HCT116 (cell line): ENCODE measurements around the gene DNAH9. TPM values are rescaled to one million over a fixed set of nuclear protein-coding genes. Genes with fewer than 3 reads are reported as not detected.
"Not testable (repeated sequence)": the region's sequence is repeated elsewhere in the genome, so short reads cannot be mapped to it uniquely, and the experiment has no call there.

Source experiments
- ATAC-seq: fragments of 200-7000 bp; cut with Tn5 transposase; 2 replicates; pipeline ENCODE4 v1.9.1; 2020; ENCODE audit warnings: mild to moderate bottlenecking, moderate library complexity
- BruUV-seq: library from RNA; stranded (reverse); fragments of 400-500 nt; replicated peaks from 2 replicates; lab custom pipeline; 2021; lab: Mats Ljungman, UMichigan
- CTCF ChIA-PET: fragments of 300-600 bp; sonication (Branson Sonifier 250); formaldehyde crosslinking; loops from one replicate; lab custom pipeline; 2021; ENCODE audit warnings: antibody characterized with exemption; lab: Charles Lee
- POLR2A ChIA-PET: fragments of 300-600, 350-600 bp; sonication (Branson Sonifier 250); formaldehyde crosslinking; loops from one replicate; lab custom pipeline; 2021; ENCODE audit warnings: antibody characterized with exemption; lab: Charles Lee
- RAD21 ChIA-PET, 2 experiments: fragments of 300-600 bp; sonication (Branson Sonifier 250); formaldehyde crosslinking; loops; one replicate each; lab custom pipeline; 2023; ENCODE audit warnings: low total read pairs in 2 of 2; ENCODE audit not compliant: uncharacterized antibody in 2 of 2, unreplicated experiment in 2 of 2, low non-redundant PET in 1 of 2; lab: Charles Lee
- DNase-seq: peaks from one replicate; pipeline ENCODE4 v3.0.0-alpha.2; 2010; ENCODE audit warnings: low read depth, low spot score
- H2AFZ ChIP-seq: fragments of 200-600 bp; shearing (Covaris generic), sonication (generic); 2 replicates; pipeline ENCODE4 v1.6.1; 2017; ENCODE audit warnings: low read depth, mixed run types, mixed read lengths, antibody characterized with exemption, low read length; ENCODE audit not compliant: poor library complexity, severe bottlenecking
- H3K27ac ChIP-seq: 2 replicates; pipeline ENCODE4 v1.5.1; 2012; ENCODE audit warnings: low read depth, low read length
- H3K27me3 ChIP-seq: fragments of 200-600 bp; sonication (generic); 2 replicates; pipeline ENCODE4 v1.6.1; 2016; ENCODE audit warnings: mixed run types, low read length, mixed read lengths; ENCODE audit not compliant: insufficient read depth
- H3K36me3 ChIP-seq, 2 experiments: fragments of 200-500 bp in 1 of 2; fragments of 200-600 bp in 1 of 2; sonication (Bioruptor generic) in 1 of 2; sonication (generic) in 1 of 2; 2 replicates each; pipeline versions ENCODE4 v1.5.1 to v1.6.1; 2014 to 2016; ENCODE audit warnings: low read length in 2 of 2, inconsistent platforms in 1 of 2, mixed read lengths in 1 of 2, mixed run types in 1 of 2; ENCODE audit not compliant: insufficient read depth in 2 of 2, control insufficient read depth in 1 of 2
- H3K4me1 ChIP-seq, 2 experiments: fragments of 200-600 bp in 1 of 2; sonication (generic) in 1 of 2; 2 replicates each; pipeline versions ENCODE4 v1.5.1 to v1.6.1; 2012 to 2017; ENCODE audit warnings: low read length in 2 of 2, inconsistent platforms in 1 of 2, mild to moderate bottlenecking in 1 of 2, mixed read lengths in 1 of 2, mixed run types in 1 of 2, moderate library complexity in 1 of 2; ENCODE audit not compliant: insufficient read depth in 2 of 2, control insufficient read depth in 1 of 2
- H3K4me2 ChIP-seq: fragments of 200-600 bp; sonication (generic); 2 replicates; pipeline ENCODE4 v1.6.1; 2017; ENCODE audit warnings: mixed run types, low read length, mixed read lengths
- H3K4me3 ChIP-seq, 2 experiments: fragments of 200-600 bp in 1 of 2; sonication (generic) in 1 of 2; replicated peaks in 1 of 2; 2 replicates each; pipeline ENCODE4 v1.5.1; 2011 to 2016; ENCODE audit warnings: low read length in 2 of 2, control low read depth in 1 of 2, low read depth in 1 of 2, mild to moderate bottlenecking in 1 of 2, mixed read lengths in 1 of 2, mixed run types in 1 of 2
- H3K79me2 ChIP-seq: fragments of 200-600 bp; sonication (generic); 2 replicates; pipeline ENCODE4 v1.6.1; 2017; ENCODE audit warnings: mild to moderate bottlenecking, mixed run types, low read length, moderate library complexity, mixed read lengths; ENCODE audit not compliant: insufficient read depth
- H3K9ac ChIP-seq: fragments of 200-600 bp; sonication (generic); 2 replicates; pipeline ENCODE4 v1.6.1; 2016; ENCODE audit warnings: low read length, mixed read lengths
- H3K9me2 ChIP-seq: fragments of 200-600 bp; sonication (generic), shearing (Covaris generic); 2 replicates; pipeline ENCODE4 v1.6.1; 2017; ENCODE audit warnings: mixed run types, mild to moderate bottlenecking, moderate library complexity; ENCODE audit not compliant: insufficient read depth
- H3K9me3 ChIP-seq, 2 experiments: fragments of 200-500 bp in 1 of 2; fragments of 200-600 bp in 1 of 2; sonication (Bioruptor generic) in 1 of 2; sonication (generic) in 1 of 2; 2 replicates each; pipeline ENCODE4 v1.6.1; 2014 to 2017; ENCODE audit warnings: low read length in 2 of 2, mixed read lengths in 2 of 2, inconsistent platforms in 1 of 2, low read depth in 1 of 2, mild to moderate bottlenecking in 1 of 2, mixed run types in 1 of 2, moderate library complexity in 1 of 2; ENCODE audit not compliant: control insufficient read depth in 1 of 2, insufficient read depth in 1 of 2
- H4K20me1 ChIP-seq: fragments of 200-600 bp; sonication (generic), shearing (Covaris generic); 2 replicates; pipeline ENCODE4 v1.6.1; 2017; ENCODE audit warnings: mixed run types, mild to moderate bottlenecking, moderate library complexity; ENCODE audit not compliant: insufficient read depth
- CEBPB ChIP-seq: IDR thresholded peaks from 2 replicates; pipeline ENCODE4 v1.6.1; 2012; ENCODE audit warnings: low read depth
- ELF1 ChIP-seq: IDR thresholded peaks from 2 replicates; pipeline ENCODE4 v1.6.1; 2012; ENCODE audit warnings: low read depth, borderline replicate concordance
- EZH2 ChIP-seq: fragments of 200-600 bp; sonication (generic); IDR thresholded peaks from 2 replicates; pipeline ENCODE4 v1.6.1; 2017; ENCODE audit warnings: antibody characterized with exemption, mixed run types
- EZH2phosphoT487 ChIP-seq: fragments of 200-600 bp; IDR thresholded peaks from 2 replicates; pipeline ENCODE4 v1.6.1; 2018; ENCODE audit warnings: antibody characterized with exemption, borderline replicate concordance
- FOSL1 ChIP-seq: IDR thresholded peaks from 2 replicates; pipeline ENCODE4 v1.6.1; 2012; ENCODE audit warnings: low read depth
- JUND ChIP-seq: IDR thresholded peaks from 2 replicates; pipeline ENCODE4 v1.6.1; 2012
- POLR2A ChIP-seq: IDR thresholded peaks from 2 replicates; pipeline ENCODE4 v1.7.0; 2011; ENCODE audit warnings: borderline replicate concordance; ENCODE audit not compliant: insufficient read depth, insufficient read length; ENCODE audit errors: extremely low read depth
- POLR2AphosphoS5 ChIP-seq: IDR thresholded peaks from 2 replicates; pipeline ENCODE4 v1.6.1; 2011; ENCODE audit warnings: mild to moderate bottlenecking, low read depth, low read length, moderate library complexity
- RAD21 ChIP-seq: IDR thresholded peaks from 2 replicates; pipeline ENCODE4 v1.6.1; 2012; ENCODE audit warnings: low read depth, mild to moderate bottlenecking
- SIN3A ChIP-seq: IDR thresholded peaks from 2 replicates; pipeline ENCODE4 v1.6.1; 2012; ENCODE audit warnings: low read depth
- SRF ChIP-seq: IDR thresholded peaks from 2 replicates; pipeline ENCODE4 v1.6.1; 2012; ENCODE audit warnings: low read depth
- TCF7L2 ChIP-seq: IDR thresholded peaks from 2 replicates; pipeline ENCODE4 v1.7.0; 2011; ENCODE audit warnings: borderline replicate concordance, inconsistent platforms; ENCODE audit not compliant: insufficient read depth, insufficient read length; ENCODE audit errors: extremely low read depth
- ZNF274 ChIP-seq: fragments of 200-500 bp; sonication (Bioruptor generic); IDR thresholded peaks from 2 replicates; pipeline ENCODE4 v1.6.1; 2014; ENCODE audit warnings: mild to moderate bottlenecking, low read depth, low read length, inconsistent platforms
- intact Hi-C: fragments of 100-400 bp; cut with micrococcal nuclease; formaldehyde crosslinking; loops from 2 replicates; pipeline ENCODE4 v1.10.0; 2022
- total RNA-seq: library from RNA; stranded (reverse); gene quantifications from one replicate; pipeline ENCODE4 v1.2.1, GENCODE V29; 2021; ENCODE audit not compliant: unreplicated experiment
- TF ChIP-seq, protein P1 (sequence below), 3 experiments: fragments of 200-600 bp in 1 of 3; sonication (generic) in 1 of 3; IDR thresholded peaks in 2 of 3; conservative IDR thresholded peaks in 1 of 3; 2 replicates each; pipeline ENCODE4 v1.5.1; 2012 to 2017; ENCODE audit warnings: low read depth in 2 of 3, low read length in 2 of 3, antibody characterized with exemption in 1 of 3, borderline replicate concordance in 1 of 3, control low read depth in 1 of 3, mild to moderate bottlenecking in 1 of 3, mixed read lengths in 1 of 3, mixed run types in 1 of 3, moderate library complexity in 1 of 3; ENCODE audit not compliant: insufficient read depth in 1 of 3
- TF ChIP-seq, protein P2 (sequence below): IDR thresholded peaks from 2 replicates; pipeline ENCODE4 v1.6.1; 2012
- TF ChIP-seq, protein P3 (sequence below): IDR thresholded peaks from 2 replicates; pipeline ENCODE4 v1.6.1; 2012

The DNAH9 gene
- total RNA-seq, 1 experiment from 2014 or later: not detected

DNA sequence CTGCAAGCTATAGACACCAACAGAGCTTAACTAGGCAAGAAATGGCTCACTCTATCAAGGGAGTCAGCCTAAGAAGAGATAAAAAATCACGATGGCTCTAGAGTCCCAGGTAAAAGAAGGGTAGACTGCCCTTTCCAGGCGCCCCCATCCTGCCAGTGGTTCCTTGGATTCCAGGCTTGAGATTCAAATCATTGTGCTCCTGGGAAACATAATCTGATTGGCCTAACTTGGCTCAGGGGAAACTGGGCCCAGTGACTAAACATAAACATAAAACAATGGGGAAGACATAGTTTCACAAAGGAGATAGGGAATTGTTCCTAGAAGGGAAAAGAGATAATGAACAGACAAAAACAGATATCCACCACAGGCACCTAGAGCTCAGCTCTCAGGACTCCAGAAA is 342.6 kb downstream of the DNAH9 start:
- TF ChIP-seq, protein P1, sequence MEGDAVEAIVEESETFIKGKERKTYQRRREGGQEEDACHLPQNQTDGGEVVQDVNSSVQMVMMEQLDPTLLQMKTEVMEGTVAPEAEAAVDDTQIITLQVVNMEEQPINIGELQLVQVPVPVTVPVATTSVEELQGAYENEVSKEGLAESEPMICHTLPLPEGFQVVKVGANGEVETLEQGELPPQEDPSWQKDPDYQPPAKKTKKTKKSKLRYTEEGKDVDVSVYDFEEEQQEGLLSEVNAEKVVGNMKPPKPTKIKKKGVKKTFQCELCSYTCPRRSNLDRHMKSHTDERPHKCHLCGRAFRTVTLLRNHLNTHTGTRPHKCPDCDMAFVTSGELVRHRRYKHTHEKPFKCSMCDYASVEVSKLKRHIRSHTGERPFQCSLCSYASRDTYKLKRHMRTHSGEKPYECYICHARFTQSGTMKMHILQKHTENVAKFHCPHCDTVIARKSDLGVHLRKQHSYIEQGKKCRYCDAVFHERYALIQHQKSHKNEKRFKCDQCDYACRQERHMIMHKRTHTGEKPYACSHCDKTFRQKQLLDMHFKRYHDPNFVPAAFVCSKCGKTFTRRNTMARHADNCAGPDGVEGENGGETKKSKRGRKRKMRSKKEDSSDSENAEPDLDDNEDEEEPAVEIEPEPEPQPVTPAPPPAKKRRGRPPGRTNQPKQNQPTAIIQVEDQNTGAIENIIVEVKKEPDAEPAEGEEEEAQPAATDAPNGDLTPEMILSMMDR (IDR thresholded peaks at IDR 0.05 in 2 of 3, conservative IDR thresholded peaks at IDR 0.05 in 1 of 3; ENCODE audit: borderline replicate concordance in 1 of 3, insufficient read depth in 1 of 3, low read depth in 2 of 3, low read length in 2 of 3): no peak
- TF ChIP-seq FOSL1 (no peak), TCF7L2 (no peak), POLR2A (no peak), EZH2 (no peak), JUND (no peak), CEBPB (no peak), EZH2phosphoT487 (no peak), ELF1 (no peak), SRF (no peak), RAD21 (no peak), ZNF274 (no peak), POLR2AphosphoS5 (no peak), SIN3A (no peak)
- TF ChIP-seq, protein P2, sequence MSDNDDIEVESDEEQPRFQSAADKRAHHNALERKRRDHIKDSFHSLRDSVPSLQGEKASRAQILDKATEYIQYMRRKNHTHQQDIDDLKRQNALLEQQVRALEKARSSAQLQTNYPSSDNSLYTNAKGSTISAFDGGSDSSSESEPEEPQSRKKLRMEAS: no peak
- TF ChIP-seq, protein P3, sequence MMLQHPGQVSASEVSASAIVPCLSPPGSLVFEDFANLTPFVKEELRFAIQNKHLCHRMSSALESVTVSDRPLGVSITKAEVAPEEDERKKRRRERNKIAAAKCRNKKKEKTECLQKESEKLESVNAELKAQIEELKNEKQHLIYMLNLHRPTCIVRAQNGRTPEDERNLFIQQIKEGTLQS: no peak
- Histone ChIP-seq H3K9me3 (no peaks in the 10 kb centered on the region), H3K4me2 (no peak overlapping the region), H3K79me2 (no peaks in the 10 kb centered on the region), H3K27me3 (no peaks in the 10 kb centered on the region; the same call in 1 of the 2 replicates), H4K20me1 (no peaks in the 10 kb centered on the region), H3K27ac (no peak overlapping the region), H3K4me1 (peaks cover 12 to 14% of the 10 kb centered on the region in 2 experiments), H2AFZ (no peak overlapping the region), H3K9ac (no peak overlapping the region), H3K4me3 (no peak overlapping the region), H3K36me3 (no peaks in the 10 kb centered on the region), H3K9me2 (no peaks in the 10 kb centered on the region)
- CTCF ChIA-PET: no interaction called here
- no peak for ATAC-seq
- intact Hi-C loops: no loop called here
- POLR2A ChIA-PET: no interaction called here
- DNase-seq: no peak
- RAD21 ChIA-PET: no interaction called here
- no TSS peak for BruUV-seq

DNA sequence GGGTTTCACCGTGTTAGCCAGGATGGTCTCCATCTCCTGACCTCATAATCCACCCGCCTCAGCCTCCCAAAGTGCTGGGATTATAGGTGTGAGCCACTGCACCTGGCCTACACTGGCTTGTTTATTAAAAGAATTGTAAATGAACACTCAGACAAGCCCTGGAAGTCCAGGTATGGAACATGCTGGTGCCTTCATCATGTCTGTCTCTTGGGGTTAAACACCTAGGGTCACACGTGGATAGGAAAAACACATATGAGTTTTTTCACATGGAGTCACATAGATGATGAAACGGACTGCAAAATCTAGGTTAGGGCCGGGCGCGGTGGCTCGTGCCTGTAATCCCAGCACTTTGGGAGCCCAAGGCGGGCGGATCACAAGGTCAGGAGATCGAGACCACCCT is 344.8 kb downstream of the DNAH9 start:
- BruUV-seq, H3K9me2 ChIP-seq, H3K36me3 ChIP-seq, CTCF ChIA-PET, H2AFZ ChIP-seq, ATAC-seq, H3K27ac ChIP-seq, POLR2A ChIA-PET, DNase-seq, H4K20me1 ChIP-seq, H3K27me3 ChIP-seq, RAD21 ChIA-PET, intact Hi-C loops, H3K4me2 ChIP-seq, H3K9me3 ChIP-seq, H3K9ac ChIP-seq, H3K4me3 ChIP-seq, H3K79me2 ChIP-seq: not testable (repeated sequence)
- peaks cover 12 to 14% of the 10 kb centered on the region in 2 experiments for H3K4me1 ChIP-seq
